GM03348 (cell line): Measurements from ENCODE around the gene GEMIN7.

Experiments used
- DNase-seq: peaks from one replicate; pipeline ENCODE4 v3.0.0; 2012; ENCODE audit warnings: low spot score

GEMIN7 gene

DNA sequence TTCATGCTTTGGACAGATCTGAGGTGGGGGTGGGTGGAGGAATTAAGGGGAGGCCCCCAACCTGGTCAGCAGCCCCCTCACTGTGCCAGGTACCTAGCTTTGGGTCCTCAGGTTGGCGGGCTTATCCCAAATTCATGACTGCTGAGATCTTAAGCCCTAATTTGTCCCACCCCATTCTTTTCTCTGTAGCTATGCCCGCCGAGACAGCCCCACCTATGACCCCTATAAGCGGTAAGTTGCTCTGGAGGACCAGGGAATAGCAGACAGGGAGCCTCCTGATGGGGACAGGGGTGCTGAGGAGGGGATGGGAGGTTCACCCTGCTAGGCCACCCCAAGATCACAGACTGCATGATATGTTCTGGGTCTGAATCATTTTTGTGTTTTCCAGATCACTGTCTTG, 17.1 kb upstream of the GEMIN7 start:
- DNase-seq, result no peak

DNA sequence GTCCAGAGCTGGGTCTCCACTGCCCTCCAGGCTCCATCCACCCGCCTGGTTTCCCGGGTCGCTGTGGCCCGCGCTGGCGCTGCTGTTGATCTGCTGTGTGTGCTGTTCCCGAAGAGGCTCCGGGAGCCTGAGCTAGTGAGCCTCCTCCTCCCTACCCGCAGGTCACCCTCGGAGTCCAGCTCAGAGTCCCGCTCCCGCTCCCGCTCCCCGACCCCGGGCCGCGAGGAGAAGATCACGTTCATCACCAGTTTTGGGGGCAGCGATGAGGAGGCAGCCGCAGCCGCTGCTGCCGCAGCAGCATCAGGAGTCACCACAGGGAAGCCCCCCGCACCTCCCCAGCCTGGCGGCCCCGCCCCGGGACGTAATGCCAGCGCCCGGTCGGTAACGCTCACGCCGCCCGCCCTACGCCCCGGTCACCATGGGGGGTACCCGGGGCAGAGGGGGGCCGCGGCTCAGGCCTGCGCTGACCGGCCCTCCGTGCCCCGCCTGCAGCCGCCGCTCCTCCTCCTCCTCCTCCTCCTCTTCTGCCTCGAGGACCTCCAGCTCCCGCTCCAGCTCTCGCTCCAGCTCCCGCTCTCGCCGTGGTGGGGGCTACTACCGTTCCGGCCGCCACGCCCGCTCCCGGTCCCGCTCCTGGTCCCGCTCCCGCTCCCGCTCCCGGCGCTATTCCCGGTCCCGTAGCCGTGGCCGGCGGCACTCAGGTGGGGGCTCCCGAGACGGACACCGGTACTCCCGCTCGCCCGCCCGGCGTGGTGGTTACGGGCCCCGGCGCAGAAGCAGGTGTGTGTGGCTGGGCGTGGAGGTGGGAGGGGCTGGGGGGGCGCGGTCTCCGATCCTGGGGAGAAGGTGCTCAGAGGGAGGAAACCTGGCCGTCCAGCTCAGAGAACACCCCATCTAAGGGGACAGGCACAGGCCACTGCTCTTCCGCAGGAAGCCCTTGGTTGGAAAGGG, 14.9 kb upstream of the GEMIN7 start:
- DNase-seq, result no peak

DNA sequence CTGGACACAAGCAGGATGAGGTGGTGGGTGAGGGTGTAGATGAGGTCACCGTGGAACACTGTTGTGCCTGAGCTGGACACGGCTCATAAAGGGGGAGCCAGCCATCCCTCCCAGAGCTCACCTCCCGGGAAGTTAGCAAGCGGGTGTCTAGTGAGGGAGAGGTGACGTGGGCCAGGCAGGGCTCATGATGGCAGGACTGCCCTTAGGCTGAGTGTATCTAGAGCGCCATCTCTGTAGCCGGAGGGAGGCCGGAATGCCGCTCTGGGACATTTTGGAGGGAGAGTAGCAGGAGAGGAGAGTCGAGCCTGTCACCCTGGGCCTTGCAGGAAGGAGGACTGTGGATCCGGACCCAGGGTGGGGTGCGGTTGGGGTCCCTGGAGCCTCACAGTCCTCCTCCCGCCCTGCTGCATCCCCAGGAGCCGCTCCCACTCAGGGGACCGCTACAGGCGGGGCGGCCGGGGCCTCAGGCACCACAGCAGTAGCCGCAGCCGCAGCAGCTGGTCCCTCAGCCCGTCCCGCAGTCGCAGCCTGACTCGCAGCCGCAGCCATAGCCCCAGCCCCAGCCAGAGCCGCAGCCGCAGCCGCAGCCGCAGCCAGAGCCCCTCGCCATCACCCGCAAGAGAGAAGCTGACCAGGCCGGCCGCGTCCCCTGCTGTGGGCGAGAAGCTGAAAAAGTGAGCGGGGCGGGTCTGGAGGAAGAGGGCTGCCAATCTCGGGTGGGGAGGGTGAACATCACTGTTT, 12.0 kb upstream of the GEMIN7 start:
- no peak for DNase-seq

DNA sequence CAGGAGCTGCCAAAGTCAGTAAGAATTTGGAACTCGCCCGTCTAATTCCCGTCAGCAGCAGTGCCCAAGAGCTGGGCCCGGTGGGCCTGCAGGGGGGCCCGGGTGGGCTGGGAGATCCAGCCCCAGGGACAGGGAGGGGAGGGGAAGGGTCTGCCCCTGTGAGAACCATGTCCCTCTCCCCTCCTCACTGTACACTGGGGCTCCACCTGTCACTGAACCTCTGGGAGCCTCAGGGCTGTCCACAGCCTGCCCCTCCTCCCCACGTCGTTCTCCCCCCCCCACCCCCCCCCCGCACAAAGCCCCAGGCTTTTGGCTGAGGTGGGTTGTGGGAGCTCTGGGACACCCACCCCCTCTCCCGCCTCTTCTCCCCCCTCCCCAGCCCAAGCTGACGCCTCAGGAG, 11.0 kb upstream of the GEMIN7 start:
- no peak for DNase-seq

DNA sequence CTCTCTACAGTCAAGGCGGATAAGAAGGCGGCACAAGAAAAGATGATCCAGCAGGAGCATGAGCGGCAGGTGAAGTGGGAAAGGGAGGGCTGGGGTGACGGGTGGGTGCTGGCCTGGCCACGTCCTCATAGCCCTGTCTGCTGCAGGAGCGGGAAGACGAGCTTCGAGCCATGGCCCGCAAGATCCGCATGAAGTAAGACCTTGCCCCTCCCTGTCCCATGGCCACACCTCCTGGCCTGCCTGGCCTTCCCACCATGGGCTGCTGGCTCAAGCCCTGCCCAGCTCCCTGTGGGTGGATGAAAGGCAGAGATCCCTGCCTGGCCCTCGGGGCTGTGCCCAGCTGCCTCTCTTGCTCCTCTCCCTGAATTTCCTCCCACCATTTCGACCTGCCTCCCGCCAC, 10.0 kb upstream of the GEMIN7 start:
- peak; percentile 41 for DNase-seq

DNA sequence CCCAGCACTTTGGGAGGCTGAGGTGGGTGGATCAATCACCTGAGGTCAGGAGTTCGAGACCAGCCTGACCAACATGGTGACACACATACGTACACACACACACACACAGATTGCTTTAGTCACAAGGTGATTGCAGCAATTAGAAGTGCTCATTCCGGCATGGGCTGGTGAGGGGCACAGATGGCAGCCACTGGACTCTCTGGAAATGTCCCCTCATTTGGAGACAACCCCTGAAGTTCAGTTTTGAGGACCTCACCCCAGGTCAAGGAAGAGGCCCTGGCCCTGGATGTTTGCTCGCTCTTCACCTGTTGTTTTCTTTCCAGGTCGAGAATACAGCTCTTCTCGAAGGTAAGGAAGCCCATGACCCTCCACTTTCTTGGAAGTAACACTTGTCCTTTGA, 8.8 kb upstream of the GEMIN7 start:
- no peak for DNase-seq

DNA sequence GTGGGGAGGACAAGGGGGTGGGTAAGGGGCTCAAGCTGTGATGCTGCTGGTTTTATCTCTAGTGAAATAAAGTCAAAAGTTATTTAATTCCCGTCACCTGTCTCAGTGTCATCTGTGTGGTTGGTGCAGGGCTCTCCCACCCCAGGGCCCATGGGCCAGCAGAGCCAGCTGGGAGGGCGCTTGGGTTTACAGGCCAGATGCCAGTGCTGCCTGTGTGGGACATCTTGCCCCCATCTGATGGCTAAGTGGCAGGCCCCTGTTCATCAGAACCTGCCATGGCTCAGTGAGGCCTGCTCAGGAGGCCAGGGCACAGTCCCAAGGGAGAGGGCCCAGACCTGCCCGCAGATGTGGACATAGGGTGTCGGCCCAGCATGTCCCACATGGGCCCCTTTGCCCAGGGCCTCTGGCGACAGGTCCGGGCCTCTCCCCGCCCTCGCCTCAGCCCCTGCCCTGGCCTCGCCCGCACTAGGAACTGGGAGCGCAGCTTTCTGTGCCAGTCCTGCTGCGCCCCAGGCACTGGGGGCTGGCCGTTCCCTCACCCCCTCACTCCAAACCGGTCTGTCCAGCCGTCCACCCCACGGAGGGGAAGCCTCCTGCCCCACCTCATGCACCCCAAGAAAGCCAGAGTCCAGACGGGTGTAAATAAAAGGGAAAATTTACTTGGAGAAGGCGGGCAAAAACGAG, 8.1 kb upstream of the GEMIN7 start:
- no peak for DNase-seq

DNA sequence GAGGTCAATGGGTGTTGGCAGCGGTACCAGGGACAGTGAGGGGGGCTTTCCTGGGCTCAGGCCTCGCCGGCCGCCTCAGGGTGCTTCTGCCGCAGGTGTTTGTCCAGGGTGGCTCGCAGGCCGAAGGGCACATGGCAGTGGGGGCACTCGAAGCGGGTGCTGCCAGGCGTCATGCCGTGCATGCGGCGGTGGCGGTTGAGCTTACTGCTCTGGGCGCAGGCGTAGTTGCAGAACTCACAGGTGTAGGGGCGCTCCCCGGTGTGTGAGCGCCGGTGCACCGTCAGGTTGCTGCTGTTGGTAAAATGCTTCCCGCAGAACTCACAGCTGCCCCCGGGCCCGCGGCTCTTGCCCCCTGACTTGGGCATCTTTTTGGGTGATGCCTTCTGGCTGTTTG, 7.5 kb upstream of the GEMIN7 start:
- DNase-seq, result no peak

DNA sequence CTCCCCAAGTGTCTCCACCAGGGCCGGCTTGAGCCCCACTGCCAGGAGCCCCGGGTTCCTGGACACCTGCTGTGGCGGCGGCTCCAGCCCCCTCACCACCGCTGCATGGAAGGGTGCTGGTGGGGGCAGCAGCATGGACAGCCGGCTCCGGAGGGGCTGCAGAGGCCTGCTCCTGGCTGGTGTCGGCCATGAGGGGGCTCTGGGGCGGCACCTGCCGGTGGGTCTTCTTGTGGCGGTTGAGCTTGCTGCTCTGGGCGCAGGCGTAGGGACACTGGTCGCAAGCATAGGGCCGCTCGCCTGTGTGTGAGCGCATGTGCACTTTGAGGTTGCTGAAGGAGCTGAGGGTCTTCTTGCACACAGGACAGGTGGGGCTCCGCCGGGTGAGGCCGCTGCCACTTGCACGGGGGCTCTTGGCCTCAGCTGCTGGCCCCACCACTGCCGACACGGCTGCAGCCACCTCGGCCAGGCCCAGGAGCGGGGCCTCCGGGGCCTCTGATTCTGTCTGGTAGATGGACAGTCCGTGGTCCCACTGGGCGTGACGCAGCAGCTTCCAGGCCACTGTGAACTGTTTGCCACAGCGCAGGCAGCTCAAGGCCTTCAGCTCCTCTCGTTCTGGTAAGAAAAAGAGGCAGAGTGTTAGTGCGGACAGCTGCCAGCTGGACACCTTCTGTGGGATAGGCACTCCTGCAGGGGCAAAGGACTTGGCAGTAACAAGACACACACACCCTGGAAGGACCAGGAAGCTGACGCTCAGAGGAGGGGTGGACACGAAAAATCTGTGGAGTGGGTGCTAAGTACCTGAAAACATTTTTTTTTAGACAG, 6.9 kb upstream of the GEMIN7 start:
- DNase-seq, result no peak

DNA sequence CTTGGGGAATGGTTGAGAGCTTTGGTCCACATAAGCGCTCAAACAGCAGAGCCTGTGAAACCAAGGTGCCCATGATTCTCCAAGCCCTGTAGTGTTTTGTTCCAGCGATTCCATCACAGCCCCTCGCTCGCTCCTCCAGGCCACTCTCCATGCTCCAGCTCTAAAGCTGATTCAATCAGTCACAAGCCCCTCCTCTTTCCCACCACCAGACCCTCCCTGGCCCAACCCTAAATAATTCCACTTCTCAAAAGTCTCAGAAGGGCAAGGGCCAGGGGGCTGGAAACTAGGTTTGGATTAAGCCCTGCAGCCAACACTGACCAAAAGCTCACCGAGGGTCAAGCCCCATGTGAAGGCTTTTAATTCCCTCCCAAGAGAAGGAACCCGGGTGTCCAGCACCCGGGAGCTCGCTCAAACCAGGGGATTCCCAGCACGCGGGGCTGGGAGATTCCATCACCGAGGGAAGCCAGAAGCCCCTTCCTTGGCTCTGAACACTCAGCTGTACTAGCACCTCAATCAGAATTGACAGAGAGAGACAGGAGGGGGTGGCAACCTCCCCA, 4.2 kb upstream of the GEMIN7 start:
- no peak for DNase-seq

DNA sequence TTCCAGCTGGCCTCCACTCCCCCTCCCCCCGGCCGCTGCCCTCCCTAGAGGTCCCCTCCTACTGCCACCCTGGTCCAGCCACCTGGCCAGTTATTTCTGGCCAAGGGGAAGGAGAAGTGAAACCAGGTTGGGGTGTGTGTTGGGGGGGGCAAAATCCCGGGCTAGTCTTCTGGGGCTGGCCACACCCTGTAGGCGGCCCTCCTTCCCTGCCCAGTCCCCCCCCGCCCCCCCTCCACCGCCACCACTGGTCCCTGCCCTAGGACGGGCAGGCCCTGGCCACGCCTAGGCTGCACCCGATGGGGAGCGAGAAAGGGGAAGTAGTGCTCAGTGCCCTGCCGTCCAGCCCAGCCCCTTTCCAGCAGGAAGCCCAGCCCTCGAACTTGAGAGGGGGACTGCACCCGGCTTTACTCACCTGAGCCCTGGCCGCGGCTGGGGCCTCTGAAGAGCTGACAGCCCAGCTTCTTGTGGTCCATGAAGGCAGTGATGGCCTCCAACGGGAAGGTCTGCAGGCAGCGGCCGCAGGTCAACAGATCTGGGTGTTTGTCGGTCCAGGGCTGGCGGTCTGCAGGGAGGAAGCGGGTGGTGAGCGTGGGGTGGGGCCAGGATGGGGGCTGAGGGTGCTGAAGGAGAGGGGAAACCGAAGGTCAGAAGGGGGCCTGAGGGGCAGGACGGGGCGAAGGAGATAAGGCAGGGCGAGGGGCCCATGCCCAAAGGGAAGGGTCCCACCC, 3.6 kb upstream of the GEMIN7 start:
- peak; percentile 53 for DNase-seq

DNA sequence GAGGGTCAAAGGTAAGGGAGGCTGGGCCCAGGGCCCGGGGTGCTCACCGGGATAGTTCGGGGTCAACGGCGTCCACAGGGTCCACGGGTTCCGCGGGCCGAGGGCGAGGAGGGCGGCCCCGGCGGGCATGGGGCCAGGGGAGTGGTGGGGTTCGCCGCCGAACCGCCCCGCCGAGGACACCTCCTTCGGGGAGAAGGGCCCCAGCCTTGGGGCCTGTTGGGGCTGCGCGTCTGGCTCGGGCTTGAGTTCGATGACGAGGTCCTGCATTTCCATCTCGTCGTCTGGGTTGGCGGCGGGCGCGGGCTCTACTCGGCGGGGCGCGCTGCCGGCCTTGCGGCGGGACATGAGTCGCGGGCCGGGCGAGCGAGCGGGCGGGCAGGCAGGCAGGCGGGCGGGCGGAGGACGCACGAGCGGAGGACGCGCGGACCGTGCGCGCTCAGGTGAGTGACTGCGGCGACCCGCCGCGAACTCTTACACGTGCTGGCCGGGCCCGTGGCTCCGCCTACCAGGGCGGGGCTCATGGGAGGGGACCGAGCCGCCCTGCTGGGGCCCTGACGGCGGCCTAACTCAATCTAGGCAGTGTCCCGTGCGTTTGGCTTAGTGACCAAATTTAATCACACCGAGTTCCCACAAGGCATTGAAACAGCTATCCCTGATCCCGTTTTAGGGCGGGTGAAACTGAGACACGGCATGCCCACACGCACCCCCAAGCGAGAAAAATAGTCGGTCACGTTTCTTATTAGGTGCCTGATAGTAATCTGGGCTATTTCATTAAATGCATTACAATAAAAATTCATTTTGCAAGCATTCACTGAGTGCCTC, 2.8 kb upstream of the GEMIN7 start, which contains the start of gene ZNF296:
Gene ZNF296, minus strand, starts transcription at position 450 of the 822 bp plus-strand sequence. Its CDS starts 105 bp downstream, at position 345.
- DNase-seq, result peak; percentile 84

DNA sequence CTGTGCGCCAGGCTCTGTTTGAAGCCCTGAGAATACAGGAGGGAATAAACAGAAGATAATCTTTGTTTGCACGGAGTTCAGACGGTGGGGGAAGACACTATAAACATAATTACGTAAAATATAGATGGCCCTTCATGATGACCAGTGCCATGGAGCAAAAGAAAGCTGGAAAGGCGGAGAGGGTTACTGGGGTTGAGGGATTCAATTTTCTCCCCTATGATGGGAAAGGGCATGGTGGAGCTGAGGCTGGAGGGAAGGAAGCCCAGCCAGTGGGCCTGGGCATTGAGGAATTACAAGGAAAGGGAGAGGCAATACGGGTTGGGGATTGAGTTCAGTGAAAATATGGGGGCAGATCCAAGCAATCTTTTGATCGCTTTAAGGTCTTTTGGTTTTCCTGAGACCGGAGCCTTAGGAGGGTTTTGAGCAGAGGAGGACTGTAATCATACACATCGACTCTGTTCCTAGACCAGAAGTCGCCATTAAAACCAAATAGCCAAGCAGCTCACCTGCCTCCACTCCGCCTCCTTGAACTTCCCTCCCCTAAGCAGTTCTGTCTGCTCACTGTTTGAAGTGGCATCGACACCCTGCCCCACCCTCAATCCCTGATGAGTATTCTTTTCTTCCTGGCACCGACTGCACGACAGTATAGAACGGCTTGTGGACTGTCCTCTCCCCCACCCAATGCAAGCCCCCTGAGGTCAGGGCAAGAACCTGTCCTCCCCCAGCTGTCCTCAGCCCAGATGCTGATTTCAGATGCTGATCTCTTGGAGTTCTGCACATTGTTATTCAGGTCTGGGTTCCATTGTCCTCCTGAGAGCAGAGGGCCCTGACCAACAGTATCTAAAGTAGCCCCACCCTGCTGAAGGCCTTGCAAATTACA, 2.0 kb upstream of the GEMIN7 start:
- DNase-seq, result no peak

DNA sequence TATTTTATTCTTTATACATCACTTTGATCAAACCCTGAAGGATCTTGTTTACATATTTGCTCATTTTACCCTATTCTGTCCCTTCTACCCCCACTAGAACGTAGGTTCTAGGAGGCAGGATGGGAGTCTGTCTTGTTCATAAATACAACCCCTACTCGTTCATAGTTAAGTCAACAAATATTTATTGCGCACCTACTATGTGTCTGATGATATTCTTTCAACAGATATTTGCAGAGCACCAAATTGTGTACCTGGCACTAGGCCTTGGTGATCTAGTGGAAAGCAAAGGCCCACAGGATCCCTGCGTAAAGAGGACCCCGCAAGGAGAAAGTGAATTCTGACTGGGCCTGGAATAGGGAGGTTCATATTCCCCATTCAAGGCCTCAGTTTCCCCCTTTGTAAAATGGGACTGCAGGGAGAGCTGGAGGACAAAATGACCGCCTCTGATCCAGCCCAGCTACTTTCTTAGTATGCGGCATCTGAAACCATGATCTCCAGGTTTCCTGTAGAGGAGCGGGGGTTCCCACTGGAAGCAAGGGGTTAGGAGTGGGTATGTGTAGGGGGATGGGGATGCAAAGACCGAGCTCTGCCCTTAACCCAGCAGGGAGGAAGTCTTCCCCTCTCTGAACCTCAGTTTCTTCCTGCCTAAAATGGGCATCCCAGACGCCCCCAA, 534 bp upstream of the GEMIN7 start:
- no peak for DNase-seq

DNA sequence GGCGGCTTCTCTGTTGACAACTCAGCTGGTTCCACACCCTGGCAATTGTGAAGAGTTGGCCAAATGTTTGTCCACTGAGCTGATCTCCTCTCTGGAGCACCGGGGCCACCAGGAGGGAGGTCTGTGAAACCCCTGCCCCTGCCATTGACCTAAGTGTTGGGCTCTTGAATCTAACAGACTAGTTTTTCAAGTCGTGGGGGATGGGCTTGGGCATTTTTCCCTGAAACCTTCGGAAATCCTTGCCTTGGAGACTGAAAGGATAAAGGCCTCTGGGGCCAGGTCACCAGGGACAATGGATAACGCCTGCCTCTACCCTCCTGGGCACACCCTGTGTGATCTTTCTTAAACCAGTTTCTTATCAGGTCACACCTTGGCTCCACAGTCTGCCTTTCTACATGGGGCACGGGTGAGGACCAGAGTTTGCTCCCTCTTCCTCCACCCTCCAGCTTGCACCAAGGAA, 881 bp downstream of the GEMIN7 start:
- DNase-seq, result no peak

DNA sequence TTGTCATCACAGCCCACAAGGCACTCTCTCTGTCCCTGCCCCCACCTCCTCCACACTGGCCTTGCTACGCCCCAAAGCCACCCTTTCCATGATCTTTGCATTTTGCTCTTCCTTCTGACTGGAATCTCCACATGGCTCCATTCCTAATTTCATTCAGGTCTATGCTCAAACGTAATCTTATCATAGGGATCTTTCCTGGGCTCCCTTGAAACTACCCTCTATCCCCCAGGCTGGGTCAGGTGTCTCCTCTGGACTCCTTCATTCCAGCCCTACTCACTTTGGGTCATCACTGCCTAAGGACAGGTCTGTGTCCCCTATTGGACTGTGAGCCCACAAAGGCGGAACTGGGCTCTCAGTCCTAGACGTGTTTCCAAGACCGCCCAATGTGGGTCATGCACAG, 3.1 kb downstream of the GEMIN7 start:
- DNase-seq, result no peak

DNA sequence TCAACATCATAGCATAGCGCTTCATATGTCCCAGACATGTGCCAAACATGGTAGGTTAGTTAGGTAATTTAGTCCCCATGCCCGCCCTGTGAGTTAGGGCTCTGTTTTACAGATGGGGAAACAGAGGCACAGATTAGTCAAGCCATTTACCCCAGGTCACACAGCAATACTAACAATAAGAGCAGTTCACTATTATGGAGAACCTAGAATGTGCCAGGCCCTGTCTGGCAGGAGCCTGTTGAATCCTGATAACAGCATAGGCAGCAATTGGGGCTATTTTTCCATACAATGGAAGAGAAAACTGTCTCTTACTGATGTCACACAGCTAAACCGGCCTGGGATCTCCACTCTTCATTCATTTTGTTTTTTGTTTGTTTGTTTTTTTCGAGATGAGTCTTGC, 7.4 kb downstream of the GEMIN7 start:
- no peak for DNase-seq

DNA sequence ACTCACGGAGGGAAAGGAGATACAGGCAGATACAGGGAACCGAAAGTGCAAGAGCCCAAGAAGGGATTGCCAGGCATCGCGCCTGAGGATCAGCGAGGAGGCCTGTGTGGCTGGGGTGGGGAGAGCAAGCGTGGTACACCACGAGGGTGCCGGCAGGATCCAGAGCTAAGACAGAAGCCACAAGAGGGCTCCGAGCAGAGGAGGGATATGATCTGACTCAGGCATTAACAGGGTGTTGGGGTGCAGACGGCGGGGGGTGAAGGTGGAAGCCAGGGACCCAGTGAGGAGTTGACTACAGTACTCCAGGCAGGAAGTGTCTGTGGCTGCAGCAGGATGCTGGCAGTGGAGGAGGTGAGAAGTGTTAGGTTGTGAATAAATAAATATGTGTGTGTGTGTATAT, 8.5 kb downstream of the GEMIN7 start:
- DNase-seq, result no peak
